Activated naive CD4-positive, alpha-beta T cell treated with anti-CD3 and anti-CD28 coated beads, Interleukin-2, amount 50 U/mL, for 16 hours (primary cell): ENCODE data around the gene P2RX3.
"Not testable (repeated sequence)": the region's sequence is repeated elsewhere in the genome, so short reads cannot be mapped to it uniquely, and the experiment has no call there.

Experiments used
- DNase-seq: peaks from one replicate; pipeline ENCODE4 v3.0.0-alpha.2; 2020

Gene P2RX3

DNA sequence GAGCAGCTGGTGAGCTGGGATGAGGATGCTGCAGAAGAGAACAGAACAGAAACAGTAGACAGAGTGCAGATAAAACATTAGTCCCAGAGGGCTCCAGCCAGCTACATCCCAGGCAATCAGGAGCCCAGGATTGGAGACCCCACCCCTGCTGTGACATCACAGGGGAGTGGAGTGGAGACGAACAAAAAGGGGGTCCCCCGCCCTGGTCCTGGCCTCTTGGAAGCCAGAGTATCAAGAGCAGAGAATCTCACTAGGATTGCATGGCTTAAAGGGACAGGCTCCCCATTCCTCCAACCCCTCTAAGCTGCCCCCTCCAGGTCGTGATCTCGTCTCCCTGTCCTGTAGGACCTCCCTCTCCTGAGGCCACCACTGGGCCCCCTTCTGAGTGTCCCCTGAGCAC lies at the start of gene P2RX3:
Gene P2RX3, plus strand, starts transcription at position 211 of the 400 bp plus-strand sequence. CDS start 199 bp downstream, outside the sequence.
- no peak for DNase-seq

DNA sequence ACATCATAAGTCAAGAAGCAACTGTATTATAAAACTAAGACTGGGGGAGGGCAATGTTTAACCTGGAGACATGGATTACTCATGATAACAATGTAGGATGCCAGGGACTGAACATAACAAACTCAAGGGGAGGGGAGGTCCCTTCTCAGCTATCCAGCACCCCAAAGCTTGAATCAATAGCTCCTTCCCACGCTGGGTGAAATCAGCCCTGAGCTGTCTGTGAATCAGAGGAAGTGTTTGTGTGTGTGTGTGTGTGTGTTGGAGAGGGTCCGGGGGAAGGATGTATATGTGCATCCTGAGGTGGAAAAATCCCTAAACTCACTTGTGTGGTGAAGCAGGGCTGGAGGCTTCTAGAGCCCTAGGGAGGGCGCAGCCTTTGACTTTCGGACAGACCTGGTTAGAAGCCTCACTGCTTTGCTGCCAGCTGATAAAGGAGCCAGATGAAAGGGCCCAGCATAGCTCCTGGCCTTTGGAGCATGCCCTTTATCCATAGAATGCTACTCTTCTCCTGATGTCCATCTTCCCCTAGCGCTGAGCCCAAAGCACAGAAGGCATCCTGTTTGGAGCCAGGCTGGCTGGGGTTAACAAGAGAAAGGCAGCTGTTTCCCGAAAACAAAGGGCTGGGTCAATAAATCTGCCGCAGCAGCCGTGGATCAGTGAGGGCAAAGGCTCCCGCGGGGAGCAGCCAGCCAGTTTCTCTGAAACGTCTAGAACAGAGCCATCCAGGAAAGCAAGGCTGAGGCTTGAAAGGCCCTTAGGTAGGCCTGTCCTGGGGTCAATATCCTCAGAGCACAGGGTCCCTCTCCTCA lies 49.2 kb upstream of the P2RX3 start:
- no peak for DNase-seq

DNA sequence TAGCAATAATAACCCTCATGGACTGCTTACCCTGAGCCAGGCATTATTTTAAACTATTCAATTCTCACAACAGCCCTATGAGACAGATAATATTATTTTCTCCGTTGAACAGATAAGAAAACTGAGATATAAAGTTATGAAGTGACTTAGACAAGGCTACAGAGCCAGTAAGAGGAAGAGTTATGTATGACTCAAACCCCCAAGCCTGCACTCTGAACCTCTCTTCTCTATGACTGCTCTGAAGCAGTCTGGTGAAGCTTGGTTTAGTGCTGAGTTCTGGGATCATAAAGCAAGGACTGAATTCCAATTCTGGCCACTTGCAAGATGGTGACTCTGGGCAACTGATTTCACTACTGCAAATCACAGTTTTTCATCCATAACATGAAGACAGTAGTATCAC lies 47.9 kb upstream of the P2RX3 start:
- no peak for DNase-seq

DNA sequence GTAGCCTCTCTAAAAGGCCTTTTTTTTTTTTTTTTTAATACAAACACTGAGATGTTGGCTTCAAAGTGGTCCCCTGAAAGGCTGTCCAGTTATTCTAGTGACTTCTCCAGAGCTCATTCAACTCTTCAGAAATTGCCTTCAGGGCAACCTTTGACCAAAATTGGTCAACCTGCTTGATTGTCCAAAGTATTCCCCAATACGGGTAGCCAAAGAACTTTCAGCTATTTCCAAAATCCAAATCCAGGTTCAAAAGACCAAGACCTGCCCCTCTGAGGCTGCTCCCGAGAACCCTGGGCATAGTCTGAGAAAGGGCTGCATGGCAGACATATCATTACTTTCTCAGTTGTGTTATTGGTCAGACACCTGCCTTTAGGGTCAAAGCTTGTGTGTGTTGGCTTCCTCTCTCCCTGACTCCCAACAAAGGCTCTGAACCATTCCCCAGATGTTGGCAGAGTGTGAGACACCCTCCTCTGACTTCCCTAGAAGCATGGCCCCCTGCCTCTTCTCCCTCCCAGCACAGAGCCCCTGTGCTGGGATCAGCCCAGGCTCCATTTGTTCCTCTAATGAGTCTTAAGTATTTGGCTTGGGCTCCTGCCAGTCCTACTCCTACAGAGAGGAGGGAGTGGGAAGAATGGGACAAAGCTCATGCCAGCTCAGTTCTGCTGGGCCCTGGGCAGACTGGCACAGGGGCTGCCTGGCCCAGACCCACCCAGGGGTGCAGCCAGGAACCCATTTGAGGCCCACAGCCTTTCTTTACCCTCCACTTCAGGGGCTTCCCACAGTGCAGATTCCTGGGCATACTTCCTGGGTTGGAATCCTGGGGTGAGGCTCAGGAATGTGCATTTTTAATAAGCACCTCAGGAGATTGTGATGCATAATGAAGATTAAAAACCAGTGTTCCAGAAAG lies 43.7 kb upstream of the P2RX3 start:
- no peak for DNase-seq

DNA sequence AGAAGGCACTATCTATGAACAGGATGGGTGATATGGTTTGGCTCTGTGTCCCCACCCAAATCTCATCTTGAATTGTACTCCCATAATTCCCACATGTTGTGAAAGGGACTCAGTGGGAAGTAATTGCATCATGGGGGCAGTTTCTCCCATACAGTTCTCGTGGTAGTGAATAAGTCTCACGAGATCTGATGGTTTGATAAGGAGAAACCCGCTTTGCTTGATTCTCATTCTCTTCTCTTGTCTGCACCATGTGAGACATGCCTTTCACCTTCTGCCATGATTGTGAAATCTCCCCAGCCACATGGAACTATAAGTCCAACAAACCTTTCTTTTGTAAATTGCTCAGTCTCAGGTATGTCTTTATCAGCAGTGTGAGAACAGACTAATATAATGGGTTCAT lies 41.9 kb upstream of the P2RX3 start:
- DNase-seq, result not testable (repeated sequence)

DNA sequence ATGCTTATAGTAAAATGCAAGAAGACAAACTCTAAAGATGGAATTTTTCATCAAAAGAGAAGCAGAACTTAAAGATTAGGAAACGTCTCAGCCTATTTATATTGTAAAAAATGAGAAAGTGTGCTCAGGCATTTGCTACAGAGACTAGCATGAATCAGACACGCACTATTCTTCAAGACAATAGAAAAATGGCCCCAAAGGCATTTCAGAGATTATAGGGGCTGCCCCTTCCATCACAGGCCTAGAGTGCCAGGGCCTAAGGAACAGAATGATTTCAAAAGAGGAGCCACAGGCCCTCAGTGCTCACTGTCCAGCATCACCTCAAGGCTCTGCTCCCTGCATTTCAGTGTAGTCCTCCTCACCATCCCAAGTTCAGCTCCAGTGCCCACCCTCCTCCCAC lies 40.9 kb upstream of the P2RX3 start:
- no peak for DNase-seq

DNA sequence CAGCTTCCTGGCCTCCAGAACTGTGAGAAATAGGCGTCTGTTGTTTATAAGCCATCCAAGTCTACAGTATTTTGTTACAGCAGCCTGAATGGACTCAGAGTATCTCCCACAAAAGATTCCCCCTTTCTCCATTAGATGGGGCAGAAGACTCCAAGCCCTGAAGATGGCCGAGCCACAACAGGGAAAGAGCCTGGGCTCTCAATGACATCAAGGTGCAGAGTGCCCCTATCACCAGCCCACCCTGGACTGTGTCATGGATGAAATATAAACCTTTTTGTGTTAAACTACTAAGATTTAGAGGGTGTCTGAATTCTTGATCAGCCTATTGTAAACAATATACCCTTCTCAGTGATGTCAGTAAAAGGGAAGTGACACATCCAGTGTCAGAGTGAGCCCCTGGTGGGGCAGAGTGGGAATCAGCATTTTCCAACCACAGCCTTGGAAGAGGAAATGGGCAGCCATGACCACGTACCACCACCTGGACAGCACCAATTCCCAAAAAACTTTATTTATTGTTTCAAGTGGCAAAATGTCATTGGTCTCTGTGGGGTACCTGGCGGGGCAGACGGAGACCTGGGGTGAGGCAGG lies 38.9 kb upstream of the P2RX3 start:
- DNase-seq, result no peak

DNA sequence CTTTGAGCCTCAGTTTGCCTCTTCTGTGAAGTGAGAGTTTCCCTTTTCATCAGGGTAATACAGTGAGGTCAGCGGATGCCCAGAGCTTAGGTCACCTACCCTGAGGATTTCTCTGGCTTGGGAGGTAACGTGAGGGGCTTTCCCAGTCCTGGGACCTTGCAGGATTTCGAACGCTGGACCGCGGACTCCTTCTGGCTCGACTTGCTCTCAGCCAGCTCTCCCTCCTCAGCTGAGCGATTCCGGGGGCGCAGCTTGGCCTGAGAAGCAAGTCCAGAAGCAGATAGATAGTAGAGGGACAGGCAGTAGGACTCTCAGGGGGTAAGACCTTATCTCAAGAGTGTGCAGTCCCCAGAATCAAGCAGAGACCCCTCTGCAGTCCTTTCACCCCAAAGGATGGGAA lies 37.4 kb upstream of the P2RX3 start:
- no peak for DNase-seq

DNA sequence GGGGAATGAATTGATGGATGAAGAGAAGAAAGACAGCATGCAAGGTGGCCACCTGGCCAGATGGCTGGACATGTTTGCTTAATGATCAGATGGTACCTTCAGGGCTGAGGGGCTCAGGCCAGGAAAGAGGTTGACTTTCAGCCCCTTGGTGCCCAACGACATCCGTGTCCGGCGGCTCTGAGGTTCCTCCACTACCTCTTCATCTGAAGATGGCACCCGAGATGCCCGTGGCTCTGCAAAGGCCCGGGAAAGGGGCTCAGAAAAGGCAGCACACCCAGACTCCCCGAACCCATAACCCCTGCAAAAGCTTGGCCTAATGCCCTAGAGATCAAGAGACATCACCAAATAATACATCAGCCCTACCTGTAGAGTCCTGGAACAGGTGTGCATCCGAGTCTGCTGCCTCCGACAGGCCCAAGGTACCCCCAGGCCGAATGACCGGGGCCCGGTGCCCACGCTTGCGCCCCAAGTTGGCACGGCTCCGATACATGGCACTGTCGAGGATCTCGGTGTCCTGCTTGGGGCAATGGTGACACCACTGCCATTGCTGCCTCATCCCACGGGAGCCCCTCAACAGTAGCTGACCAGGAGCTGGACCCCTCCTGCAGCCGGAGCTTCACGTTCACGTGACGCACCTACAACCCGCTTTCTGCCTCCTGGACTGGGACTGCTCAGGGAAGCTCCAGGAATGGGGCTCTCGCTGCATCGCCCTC lies 36.3 kb upstream of the P2RX3 start:
- DNase-seq, result no peak

DNA sequence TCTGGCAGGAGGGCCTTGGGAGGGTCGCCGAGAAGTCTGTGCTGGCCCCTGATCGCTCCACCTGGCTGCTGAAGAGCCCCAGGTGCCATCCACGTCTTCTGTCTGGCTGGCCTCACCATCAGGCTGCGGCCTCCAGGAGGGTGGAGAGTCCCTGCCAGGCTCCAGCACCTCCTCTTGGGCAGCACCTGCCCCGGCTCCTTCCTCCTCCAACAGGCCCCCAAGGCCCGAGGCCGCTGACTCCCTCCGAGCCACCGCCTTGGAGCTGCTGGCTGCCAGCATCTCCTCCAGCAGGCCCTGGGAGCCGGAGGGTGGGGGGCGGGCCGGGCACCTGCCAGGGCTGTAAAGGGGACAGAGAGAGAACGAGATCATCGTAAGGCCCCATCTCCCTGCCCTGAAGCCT lies 35.7 kb upstream of the P2RX3 start:
- DNase-seq, result no peak

DNA sequence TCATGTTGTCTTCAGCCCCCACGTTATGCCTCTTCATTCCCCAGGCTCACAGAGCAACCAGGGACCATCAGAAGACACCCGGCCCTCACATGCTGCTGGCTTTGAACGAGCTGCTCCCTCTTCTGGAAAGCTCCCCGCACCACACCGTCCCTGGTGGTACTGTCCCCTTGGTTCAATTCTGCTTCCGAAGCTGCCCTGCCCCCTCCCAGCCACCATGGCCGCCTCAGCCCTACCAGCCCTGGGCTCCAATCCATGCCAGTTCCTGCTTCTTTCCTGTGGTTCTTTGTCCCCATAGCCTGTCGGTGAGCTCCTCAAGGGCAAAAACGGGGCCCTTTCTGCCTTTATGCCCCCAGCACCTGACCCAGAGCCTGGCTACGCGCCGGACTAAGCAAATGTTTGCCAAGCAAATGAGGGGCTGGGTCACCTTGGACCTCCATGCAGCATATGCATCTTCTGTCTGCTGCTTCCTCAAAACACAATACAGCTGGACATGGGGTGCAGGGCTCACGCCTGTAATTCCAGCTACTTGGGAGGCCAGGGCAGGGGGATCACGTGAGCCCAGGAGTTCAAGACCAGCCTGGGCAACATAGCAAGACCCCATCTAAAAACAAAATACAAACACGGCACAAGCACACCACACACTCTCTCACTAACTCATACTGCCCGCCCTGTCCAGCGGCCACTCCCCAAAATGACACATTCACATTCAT lies 34.7 kb upstream of the P2RX3 start:
- no peak for DNase-seq

DNA sequence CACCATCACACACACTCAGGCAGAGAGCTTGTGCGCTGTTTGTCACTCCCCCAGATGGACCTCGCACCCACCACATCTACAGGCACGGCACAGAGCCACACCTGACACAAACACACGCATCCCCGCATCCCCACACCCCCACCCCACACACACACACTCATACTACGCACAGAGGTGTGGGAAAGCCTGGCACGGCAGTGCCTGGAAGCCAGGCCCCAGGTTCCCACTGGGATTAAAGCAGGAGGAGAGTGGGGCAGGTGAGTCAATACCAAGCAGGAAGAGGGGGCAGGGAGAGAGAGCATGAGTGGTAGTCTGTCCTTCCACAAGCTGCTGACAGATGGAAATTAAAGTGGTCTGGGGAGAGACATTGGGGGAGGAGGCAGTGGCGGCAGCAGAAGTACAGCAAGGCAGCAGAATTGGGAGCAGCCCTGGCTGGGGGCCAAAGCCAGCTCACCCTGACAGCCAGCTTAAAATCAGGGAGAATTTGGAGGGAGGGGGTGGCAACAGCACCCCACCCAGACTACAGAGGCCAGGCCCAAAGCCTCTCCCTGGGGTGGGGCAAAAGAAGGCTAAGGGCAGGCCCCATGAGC lies 34.1 kb upstream of the P2RX3 start:
- DNase-seq, result no peak

DNA sequence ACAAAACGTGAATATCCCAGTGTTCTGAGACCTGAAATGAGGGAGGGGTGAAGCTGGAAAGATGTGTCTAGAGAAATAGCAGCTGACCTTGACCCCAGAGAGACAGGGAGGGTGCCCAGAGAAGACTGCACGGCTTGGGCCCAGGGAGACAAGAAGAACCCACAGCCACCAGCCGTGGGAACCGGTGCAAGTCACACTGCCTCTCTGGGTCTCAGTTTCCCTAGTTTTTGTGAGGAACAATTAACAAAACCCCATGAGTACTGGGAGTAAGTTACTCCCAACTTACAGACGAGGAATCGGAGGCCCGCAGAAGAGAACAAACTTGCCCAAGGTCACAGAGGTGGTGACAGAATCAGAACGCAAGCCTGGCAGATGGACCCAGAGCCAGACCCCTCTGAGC lies 32.6 kb upstream of the P2RX3 start:
- DNase-seq, result no peak

DNA sequence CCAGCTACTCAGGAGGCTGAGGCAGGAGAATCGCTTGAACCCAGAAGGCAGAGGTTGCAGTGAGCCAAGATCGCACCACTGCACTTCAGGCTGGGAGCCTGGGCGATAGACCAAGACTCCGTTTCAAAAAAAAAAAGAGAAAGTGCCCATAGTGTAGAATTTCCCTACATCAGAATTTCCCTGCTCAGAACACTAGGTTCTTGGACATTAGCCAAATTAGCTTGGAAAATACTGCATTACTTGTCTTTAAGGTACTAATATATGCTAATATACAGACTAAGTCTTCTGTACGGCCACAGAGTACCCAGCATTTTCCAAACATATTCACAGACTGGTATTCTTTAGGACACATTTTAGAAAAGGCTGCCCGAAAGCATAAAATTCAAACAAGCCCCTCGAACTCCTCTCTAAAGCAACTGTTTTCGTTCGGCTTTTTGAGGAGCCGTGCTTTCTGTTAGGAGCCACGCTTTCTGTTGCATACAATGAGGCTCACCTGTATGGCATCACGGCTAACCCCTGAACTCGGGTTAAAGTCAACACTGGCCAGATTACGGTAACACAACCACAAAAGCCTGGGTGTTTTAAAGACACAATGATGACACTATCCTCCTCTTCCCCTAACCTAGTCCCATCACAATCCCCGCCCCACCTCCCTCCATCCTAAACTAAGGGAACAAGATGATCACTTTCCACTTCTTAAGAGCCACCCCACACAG lies 31.8 kb upstream of the P2RX3 start:
- no peak for DNase-seq

DNA sequence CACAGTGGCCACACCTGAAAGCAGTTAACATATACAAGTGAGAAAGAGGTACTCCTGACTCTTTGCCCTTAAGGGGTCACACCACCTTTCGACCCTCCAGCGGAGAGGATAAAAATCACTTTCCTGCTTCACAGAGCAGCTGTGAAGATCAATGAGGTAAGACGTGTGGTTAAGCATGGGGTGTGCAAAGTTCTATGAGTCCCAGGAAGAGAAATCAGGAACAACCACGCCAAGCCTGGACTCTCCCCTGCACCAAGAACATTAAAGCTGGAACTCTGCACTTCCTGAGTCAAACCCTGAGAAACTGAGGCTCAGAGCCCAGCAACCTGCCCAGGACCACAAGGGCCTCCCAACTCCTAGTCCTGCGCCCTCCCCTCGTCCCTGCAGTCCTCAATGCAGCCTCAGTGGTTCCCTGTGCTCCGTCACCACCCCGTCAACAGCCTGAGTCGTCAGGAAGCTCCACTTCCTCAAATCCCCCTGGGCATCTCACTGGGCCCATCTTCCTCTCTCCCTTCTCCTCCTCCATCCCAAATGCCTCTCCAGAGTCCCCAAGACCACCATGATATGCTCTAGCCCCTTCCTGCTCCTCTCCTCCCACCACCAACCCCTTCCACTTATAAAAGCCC lies 31.1 kb upstream of the P2RX3 start:
- no peak for DNase-seq

DNA sequence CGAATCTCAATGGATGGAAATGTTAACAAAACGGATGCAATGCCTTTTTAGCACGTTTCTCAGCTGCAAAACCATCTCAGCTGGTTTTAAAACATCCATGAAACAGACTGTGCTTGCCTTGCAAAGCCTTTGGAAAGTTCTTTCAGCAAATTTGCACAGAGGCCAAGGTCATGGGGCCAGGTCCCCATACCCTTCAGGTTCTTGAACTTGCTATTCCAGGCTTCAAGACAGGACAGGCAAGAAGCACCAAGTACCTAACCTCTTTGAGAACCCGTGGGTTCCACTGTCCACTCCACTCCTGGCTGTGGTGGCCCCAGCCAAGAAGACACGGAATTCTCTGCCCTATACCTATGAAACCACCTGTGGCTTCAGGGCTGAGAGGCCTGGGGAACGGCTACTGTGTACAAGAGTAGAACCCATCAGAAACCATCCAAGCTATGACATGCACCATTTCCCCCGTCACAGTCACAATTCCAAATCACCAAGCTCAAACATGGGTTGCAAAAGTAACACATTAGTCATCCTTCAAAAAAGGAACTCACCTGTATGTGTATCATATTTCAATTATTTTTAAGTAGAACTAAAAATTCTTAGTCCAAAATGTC lies 30.4 kb upstream of the P2RX3 start:
- DNase-seq, result no peak

DNA sequence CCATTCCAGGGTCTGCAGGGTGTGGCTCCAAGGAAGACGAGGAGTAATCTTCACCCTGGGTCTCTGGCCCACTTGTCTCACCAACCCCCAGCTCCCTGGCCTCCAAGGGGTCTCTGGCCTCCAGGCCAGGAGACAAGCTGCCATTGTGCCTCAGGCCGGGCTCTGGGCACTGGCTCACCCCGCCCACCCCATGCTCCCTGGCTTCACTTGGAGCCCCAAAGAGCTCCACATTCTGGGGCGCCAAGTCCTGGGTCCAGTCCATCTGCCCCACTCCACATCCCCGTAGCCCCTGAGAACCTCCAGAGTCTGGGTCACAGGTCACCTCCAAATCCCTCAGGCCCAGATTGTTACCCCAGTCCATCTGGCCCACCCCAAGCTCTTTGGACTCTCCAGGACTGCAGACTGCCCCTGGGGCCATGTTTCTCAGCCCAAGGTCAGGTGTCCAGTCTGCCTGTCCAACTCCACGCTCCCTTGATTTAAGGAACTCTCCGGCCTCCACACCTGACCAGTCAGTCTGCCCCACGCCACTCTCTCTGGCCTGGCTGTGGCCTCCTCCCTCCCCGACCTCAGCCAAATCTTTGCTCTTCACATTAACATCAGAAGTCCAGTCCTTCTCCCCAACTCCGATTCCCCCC lies 29.6 kb upstream of the P2RX3 start:
- no peak for DNase-seq

DNA sequence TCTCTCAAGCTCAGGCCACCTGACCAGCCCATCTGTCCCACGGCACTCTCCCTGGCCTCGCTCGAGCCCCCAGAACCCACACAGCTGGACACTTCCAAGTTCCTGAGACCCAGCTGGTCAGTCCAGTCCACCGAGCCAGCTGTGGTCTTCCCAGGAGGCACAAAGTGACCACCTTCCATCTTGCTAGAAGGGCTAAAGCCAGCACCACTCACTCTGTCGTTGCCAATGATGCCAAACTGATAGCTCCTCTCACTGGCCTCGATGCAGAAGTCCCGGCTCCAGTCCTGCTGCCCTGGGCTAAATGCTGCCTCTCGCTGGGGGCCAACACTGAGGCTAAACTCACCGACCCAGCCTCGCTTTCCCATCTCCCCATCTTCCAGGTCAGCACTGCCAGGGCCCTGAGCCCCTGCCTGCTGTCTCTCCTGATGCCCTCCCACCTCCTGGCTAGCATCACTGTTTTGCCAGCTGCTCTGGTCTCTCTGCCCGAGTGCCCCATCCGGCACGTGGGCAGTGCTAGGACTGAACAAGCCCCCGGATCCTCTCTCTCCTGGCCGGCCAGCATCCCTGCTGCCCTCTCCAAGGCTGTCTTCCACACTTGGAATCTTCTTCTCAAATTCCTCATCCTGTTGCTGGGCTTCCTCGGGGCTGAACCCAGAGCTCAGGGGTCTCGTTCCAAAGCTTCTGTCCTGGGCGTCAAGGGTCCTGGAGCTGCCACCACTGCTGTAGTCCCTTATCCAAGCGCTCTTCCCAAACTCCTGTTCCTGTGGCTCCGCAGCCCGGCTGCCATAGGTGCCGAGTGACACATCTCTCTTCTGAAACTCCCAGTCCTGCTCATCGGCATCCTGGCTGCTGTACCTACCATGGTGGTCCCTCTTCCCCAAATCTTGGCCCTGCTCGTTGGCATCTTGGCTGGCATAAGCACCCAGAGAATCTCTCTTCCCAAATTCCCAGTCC lies 28.8 kb upstream of the P2RX3 start:
- no peak for DNase-seq

DNA sequence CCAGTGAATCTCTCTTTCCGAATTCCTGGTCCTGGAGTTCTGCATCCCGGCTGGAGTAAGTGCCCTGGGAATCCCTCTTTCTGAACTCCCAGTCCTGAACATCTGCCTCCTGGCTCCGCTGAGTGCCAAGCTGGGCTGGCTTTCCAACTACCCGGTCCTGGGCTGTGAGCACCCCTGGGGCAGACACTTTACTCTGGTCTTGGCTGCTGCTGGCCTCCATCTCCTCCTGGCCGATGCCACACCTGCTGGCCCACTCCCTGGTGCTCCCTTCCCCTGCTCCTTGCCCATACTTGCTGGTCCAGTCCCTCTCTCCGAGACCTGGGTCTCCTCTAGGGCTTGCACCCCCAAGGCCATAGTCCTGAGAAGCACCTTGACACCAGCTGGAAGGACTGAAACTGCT lies 28.1 kb upstream of the P2RX3 start:
- DNase-seq, result no peak
